HG03039 (cell line): Measurements from ENCODE around the gene LIMS2.

ENCODE experiments used
- ATAC-seq: cut with Tn5 transposase; IDR thresholded peaks from one replicate; pipeline ENCODE4 v1.9.1; 2021; ENCODE audit warnings: mild to moderate bottlenecking, moderate library complexity; ENCODE audit not compliant: unreplicated experiment

Gene LIMS2

DNA sequence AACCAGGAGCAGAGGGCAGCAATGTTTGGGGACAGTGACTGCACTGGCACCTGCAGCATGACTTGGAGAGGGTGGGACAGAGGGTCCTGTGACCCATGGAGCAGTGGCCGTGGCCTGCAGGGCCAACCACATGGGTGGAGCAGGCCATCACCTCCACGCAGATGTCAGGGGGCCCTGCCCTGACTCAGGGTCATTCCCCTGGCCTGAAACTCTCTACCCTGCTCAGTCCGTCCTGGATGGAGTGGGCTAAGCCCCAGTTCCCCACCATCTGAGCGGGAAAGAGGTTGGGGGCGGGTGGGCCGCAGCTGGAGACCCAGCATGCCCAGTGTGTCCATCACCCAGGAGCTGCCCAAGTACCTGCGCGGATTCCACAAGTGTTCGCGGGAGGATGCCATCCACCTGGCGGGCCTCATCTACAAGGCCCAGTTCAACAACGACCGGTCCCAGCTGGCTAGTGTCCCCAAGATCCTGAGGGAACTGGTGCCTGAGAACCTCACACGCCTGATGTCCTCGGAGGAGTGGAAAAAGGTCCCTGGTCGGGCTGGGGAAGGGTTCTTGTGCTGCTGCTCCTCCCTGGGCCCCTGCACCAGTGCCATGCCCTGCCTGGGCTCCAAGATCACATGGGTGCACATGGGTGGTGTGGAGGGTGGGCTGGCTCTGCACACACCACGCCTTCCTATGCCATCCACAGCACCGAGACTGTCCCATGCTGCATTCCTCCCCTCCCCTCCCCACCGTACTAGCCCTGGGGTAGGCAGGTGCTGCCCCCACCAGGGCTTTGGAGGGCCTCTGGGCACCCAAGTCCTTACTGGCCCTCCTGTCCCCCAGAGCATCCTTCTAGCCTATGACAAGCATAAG lies 39.7 kb downstream of the LIMS2 start:
- ATAC-seq, result no peak

DNA sequence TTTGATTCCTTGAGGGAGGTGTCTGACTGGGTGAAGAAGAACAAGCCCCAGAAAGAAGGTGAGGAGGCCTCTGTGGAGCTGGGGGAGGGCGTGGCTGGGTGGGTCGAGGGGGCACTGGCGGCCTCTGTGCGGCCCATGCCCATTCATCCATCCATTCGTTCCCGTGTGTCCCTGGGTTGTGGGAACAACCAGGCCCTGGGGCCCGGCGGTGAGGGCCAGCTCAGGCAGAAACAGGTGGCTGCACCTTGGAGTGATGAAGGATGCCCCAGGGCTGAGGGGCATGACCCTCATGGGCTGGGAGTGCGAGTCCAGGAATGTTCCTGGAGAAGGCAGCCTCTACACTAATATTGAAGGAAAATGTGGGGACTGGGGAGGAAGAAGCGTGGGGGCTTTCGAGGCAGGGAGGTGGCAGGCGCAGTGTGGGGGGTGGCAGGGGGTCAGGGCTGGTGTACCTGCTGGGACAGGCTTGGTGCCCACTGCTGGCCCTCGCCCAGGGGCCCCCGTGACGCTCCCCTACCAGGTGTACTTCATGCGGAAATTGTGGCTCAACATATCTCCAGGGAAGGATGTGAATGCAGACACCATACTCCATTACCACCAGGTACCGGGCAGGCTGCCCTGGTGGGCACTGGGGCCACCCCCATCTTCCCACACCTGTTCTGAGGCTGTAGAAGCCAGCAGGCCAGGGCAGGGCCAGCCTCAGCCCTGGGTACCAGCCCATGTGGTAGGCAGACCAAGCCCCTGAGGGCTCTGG lies 40.5 kb downstream of the LIMS2 start:
- no peak for ATAC-seq

DNA sequence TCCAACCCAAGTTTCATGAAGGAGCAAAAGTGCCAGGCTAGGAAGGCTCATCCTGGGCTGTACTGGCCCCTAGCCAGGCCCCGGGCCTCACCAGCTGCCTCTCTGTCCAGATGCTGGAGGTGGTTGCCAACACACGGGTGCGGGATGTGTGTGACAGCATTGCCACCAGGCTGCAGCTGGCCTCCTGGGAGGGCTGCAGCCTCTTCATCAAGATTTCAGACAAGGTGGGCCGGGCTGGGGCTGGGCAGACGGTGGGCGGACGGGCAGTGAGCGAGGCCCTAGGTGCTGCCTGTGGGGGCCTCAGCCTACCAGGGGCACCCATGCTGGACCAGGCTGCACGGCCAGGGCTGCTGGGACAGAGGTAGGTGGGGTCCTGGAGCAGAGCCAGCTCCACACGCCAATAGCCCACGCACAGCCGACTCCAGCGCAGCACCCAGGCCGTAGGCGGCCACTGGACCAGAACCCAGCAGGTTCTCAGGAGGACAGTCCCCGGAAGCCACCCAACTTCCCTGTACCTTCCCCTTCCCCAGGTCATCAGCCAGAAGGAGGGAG lies 41.2 kb downstream of the LIMS2 start:
- no peak for ATAC-seq

DNA sequence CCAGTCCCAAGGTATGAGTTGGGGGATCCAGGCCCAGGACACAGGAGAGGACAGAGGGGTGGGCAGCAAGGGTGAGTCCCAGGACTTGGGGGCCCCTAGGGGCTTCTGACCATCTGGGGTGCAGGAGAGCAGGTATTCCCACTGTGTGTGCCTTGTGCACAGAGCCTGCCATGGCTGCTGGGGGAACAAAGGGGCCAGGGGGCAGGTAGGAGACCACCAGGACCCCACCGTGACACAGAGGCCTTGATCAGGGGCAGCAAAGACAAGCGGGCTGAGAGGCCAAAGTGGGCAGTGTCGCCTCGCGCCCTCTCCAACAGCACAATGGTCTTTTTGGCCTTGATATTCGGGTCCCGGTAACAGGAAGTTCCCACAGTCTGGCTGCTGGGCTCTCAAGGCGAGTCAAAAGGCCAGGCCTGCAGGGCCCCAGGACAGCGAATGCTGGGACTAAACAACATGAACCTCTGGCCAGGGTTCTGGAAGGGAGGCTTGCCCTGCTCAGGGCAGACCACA lies 41.7 kb downstream of the LIMS2 start:
- ATAC-seq, result no peak

DNA sequence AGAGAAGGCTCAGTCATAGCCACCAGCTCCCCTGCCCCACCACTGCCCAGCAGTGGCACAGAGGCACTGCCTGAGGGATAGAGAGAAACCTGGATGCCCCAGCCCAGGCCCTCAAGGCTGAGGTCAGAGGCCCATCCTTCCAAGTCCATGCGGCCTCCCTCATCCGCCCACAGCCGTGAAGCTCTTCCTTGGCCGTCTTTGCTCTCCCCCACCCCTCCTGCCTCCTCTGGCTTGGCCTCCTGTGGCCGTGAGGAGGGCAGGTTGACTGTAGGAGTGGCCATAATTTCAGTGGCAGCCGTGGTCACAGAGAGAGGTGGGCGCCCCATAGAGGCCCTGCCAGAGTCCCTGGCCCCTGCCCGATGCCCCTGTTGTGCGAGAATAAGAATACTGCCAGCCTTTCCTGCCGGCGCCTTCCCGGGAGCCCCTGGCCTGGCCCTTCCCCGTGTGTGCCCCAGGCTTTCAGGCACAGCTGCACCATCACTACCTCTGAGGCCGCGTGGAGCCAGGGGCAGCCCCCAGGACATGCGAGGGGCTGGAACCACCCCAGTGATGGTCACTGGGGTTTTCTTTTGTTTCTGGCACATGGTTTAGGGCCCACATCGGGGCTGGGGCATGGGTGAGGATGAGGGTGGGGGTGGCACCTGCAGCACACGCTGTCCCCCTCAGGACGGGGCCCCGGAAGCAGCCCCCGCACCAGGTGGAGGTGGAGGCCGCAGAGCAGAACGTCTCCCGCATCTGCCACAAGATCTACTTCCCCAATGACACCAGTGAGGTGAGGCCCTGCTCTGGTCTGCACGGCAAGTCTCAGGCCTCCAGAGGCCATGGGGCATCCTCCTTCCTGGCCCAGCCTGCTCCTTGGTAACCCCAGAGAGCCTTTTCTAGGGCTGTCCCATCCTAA lies 42.5 kb downstream of the LIMS2 start:
- ATAC-seq, result no peak

DNA sequence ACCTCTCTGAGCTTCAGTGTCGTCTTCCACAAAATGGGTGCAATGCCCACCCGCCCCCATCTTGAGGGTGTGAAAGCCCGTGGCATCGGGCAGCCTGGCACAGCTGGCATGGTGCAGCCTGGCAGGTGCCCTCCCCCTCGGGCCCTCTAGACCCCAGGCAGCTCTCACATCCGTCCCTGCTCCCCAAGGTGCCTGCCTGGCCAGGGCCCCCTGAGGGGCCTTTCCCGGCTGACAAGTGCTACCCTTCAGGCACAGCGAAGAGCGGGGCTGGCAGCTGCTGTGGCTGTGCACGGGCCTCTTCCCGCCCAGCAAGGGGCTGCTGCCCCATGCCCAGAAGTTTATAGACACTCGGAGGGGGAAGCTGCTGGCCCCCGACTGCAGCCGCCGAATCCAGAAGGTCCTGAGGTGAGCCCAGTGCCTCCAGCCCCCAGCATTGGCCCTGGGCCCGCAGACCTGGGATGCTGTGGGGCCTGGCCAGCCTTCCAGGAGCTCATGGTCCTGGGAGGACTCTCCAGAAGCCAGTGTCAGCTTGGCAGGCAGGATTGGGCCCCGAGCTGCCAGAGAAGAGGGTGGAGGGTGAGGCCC lies 43.2 kb downstream of the LIMS2 start:
- ATAC-seq, result no peak

DNA sequence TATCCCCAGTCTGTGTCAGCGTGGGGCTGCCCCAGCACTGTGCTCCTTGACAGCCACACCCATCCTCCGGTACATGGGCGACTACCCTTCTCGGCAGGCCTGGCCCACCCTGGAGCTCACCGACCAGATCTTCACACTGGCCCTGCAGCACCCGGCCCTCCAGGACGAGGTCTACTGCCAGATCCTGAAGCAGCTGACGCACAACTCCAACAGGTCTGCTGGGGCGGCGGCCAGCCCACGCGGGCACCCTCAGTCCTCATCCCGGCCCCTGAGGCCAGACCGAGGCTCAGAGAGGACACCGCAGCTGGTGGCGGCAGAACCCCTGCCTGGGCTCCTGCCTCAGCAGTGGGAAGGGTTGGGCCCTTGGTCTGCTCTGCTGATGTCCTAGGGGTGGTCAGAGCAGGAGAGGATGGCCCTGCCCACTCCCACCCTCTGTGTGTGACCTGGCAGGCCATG lies 43.8 kb downstream of the LIMS2 start:
- no peak for ATAC-seq

DNA sequence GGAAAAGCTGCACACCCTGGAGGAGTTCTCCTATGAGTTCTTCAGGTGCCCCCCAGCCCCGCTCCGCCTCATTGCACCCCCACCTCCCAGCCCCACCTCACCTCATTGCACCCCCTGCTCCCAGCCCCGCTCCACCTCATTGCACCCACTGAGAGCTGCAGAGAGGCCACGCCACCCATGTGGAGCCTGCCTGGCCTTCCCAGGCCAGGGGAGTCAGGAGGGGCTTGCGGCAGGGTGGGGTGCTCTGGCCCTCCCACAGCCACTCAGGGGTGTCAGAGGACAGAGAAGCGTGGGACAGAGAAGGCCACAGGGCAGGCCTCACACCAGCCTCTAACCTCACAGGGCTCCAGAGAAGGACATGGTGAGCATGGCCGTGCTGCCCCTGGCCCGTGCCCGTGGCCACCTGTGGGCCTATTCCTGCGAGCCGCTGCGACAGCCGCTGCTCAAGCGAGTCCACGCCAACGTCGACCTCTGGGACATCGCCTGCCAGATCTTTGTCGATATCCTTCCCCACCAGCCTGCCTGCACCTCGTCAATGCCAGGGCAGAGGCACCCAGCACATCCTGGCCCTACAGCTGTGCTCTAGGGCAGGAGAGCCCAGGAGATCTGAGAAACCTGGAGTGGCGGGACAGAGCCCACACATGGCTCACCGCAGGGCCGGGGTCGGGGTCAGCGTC lies 44.3 kb downstream of the LIMS2 start:
- no peak for ATAC-seq

DNA sequence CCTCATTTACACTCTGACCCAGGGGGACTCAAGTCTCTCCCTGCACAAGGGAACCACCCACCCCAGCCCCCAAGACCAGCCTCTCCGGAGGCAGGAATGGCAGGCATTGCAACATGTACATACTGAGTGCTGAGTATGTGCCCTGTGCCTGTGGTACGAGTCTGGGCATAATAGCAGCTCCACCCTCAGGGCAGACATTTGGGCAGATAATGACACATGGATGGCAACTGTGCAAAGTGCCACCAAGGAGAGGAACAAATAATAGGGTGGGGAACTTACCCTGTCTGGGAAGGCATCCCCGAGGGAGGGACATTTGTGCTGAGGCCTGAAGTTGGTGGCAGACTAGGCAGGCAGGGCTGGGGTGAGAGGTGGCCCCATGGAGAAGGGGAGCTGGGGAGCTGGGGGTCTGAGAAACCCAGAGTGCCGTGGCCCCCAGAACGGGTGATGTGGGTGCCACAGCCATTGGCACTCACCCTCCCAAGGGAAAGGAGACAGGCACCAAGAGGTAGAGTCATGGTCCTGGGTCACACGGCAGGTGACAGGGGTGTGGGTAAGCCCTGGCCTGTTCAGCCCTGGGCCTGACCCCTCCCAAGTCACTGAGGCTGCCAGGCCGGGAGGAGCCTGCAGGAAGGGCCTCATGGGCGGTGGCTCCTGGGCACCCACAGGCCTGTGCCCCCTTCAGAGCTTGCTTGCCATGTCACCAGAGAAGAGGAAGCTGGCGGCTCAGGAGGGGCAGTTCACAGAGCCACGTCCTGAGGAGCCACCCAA lies 45.0 kb downstream of the LIMS2 start:
- ATAC-seq, result no peak

DNA sequence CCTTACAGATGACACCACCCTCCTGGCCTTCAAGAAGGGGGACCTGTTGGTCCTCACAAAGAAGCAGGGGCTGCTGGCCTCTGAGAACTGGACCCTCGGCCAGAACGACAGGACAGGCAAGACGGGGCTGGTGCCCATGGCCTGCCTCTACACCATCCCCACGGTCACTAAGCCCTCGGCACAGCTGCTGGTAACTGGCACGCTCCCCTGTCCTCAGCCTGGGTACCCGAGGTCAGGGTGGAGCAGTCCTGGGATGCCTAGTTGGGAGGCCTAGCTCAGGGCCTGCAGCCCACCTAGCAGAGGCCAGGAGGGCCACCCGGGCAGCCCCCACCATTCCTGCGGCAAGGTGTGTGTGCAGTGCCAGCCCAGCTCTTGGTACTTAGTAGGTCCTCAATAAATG lies 45.7 kb downstream of the LIMS2 start:
- ATAC-seq, result no peak

DNA sequence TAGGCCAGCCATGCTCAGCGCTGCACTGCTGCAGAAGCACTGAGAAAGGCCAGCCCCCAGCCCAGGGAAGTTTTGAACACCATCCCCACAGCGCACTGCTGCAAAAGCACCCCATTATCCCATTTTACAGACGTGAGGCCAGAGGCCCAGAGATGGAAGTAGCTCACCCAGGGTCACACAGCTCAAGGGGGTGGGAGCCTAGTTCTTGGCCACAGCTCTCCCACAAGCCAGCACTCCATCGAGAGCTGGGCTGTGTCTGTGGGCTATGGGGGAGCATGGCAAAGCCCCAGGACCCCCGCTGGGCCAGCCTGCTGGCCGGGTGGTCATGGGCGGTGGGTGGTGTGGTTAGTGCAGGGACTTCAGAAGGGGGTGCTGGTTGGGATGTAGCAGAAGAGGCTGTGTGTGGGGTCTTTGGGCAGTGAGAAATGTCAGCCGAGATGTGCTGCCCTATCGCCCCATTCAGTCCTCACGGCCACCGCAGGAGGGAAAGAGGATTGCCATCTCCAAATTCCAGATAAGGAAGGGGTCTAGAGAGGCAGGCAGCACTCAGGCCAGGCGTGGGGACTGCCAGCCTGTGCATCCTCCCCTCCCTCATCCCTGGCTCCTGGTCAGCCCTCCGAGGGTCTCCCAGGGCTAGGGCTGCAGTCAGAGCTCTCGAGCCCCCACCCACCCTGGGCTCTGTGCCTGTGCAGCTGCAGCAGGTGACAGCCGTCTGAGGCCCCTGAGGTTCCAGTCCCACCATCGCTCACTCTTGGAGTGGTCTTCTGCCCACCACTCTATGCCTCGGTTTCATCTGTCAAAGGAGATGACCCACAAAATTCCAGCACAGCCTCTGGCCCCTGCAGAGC lies 46.3 kb downstream of the LIMS2 start:
- no peak for ATAC-seq

DNA sequence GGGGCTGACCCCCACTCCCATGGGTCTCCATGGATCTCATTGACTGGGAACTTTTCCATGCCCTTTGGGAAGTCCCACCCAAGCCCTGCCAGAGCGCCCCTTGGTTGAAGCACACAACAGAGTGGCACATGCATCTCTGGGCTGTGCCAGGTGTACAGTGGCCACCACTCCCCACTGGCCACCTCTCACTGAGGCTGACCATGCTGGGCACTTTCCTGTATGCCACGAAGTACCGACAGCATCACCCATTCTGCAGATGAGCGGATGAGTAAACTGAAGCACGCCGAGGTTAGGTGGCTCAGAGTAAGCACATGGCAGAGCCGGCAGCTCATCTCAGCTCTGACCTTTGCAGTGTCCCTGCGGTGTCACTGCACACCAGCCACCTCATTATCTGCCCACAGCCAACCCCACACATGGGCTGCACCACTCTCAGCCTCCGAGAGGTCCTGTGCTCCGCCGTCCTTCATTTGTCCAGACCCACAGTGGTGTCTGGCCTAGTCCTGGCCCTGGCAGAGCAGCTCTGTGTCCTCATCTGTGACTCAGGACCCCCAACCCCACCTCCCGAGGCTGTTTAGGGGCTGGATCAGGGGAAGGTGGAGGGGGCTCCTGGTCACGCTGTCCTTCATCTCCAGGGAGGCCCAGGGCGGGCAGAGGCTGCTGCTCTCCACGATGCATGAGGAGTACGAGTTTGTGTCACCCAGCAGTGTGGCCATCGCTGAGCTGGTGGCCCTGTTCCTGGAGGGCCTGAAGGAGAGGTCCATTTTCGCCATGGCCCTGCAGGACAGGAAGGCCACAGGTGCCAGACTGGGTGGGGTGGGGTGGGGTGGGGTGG lies 47.4 kb downstream of the LIMS2 start:
- ATAC-seq, result no peak

DNA sequence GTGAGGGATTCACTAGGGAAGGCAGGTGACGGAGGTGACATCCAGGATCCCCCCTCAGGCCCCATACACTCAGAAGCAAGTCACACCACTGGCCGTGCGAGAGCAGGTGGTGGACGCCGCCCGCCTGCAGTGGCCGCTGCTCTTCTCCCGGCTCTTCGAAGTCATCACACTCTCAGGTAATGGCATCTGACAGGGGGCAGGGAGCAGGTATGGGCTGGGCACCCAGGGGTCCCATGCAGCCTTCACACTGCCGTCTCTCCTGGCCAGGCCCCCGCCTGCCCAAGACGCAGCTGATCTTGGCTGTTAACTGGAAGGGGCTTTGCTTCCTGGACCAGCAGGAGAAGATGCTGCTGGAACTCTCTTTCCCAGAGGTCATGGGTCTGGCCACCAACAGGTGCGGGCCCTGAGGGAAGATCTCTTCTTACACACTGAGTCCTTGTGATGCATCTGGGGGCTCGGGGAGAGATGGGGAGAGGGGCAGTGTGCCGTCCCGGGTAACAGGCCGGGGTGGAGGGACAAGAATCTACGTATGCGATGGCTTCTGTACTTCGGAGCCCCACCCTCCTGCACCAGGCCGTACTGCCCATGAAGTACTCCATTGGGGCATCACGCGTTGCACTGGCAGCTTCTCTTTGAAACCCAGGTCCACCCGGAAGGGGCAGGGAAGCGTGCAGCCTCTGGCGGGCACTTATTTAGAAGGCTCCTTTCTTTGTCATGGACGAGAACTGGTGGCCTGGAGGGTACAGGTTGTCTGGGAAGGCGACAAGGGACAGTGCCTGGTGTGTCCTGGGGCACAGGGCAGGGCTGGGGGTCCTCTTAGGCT lies 48.2 kb downstream of the LIMS2 start:
- no peak for ATAC-seq

DNA sequence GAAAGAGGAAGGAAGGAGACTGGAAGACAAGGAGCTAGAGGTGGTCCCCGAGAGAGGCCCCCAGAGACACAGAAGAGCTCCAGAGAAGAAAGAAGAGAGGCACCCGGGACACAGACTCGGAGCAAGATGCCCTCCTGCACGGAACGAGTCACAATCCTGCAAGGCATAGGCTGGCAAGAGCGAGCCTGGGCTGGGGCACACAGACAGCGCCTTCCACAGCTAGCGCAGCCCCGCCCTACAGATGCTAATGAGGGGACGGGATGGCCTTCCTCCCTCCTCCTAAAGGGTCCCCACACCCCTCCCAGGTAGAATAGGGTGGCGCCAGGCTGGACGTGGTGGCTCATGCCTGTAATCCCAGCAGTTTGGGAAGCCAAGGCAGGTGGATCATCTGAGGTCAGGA lies 49.2 kb downstream of the LIMS2 start:
- ATAC-seq, result no peak

DNA sequence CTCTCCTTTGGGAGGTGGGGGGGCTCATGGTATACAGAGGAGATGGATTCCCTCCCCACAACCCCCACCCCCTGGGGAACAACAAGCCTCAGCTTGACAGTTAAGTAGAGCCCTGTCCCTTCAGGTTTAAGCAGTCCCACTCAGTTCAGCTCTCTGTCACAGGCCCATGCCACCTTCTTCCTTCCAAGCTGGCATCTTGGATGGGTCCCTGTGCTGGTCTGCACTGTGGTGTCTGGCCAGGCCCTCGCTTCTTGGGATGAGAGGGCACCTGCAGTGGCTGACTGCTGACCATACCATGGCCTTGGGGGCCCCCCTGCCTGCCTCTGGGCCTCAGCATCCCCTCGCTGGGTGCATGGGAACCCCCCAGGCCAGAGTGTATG lies 49.8 kb downstream of the LIMS2 start:
- no peak for ATAC-seq

DNA sequence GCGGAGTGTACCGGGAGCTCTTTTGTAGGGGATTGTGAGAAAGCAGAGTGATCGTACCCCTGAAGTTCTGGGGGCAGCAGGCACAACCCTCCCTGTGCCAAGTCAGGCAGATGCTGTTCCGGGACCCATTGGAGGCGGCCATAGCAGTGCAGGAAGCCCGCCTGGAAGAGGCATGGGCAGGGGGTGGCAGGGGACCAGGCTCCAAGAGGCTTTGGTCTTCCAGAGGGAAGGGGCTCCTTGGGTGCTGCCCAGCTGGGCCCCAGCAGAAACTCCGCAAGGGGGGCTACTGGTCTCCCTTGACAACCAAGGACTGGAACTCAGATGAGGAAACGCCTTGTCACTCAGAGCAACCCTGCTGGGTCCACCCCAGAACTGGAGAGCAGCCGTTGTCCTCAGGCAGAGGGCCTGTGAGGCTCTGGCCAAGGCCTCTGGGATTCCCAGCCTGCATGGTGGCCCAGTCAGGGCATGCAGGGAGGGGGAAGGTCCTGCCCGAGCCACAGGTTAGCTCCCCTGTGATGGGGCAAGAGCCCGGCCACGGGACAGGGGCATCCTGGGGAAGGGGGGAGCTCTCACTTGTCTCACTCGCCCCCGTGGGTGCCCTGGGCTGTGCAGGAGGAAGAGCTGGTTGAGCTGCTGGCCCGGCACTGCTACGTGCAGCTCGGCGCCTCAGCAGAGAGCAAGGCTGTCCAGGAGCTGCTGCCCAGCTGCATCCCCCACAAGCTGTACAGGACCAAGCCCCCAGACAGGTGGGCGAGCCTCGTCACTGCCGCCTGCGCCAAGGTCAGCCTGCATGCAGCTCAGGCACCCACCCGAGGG lies 50.4 kb downstream of the LIMS2 start:
- no peak for ATAC-seq
